Loucy (cell line): ENCODE results near the gene ARHGAP20.

Experiments
- H2AFZ ChIP-seq: fragments of 200-600 bp; sonication (generic); 2 replicates; pipeline ENCODE4 v1.6.0; 2016; ENCODE audit warnings: antibody characterized with exemption, mild to moderate bottlenecking, low read length, moderate library complexity
- H3F3A ChIP-seq: fragments of 200-600 bp; 2 replicates; pipeline ENCODE4 v1.6.0; 2016; ENCODE audit warnings: antibody characterized with exemption, low read depth, mild to moderate bottlenecking
- H3K27me3 ChIP-seq: fragments of 200-600 bp; sonication (generic); 2 replicates; pipeline ENCODE4 v1.6.1; 2014; ENCODE audit warnings: low read length, mild to moderate bottlenecking; ENCODE audit not compliant: insufficient read depth, poor library complexity, severe bottlenecking
- H3K36me3 ChIP-seq: fragments of 200-600 bp; sonication (generic); 2 replicates; pipeline ENCODE4 v1.6.1; 2016; ENCODE audit warnings: low read length; ENCODE audit not compliant: insufficient read depth
- H3K4me1 ChIP-seq: fragments of 200-600 bp; sonication (generic); 2 replicates; pipeline ENCODE4 v1.5.1; 2014; ENCODE audit warnings: low read length, mild to moderate bottlenecking; ENCODE audit not compliant: insufficient read depth, poor library complexity, severe bottlenecking
- H3K4me2 ChIP-seq: fragments of 200-600 bp; sonication (generic); 2 replicates; pipeline ENCODE4 v1.6.0; 2014; ENCODE audit warnings: antibody characterized with exemption, low read length, low read depth, mild to moderate bottlenecking; ENCODE audit not compliant: poor library complexity, severe bottlenecking
- H3K4me3 ChIP-seq: fragments of 200-600 bp; sonication (generic); 2 replicates; pipeline ENCODE4 v1.5.1; 2014; ENCODE audit warnings: low read length, mild to moderate bottlenecking, mixed read lengths; ENCODE audit not compliant: poor library complexity, severe bottlenecking
- H3K79me2 ChIP-seq: fragments of 200-600 bp; sonication (generic); 2 replicates; pipeline ENCODE4 v1.6.1; 2014; ENCODE audit warnings: low read length; ENCODE audit not compliant: insufficient read depth
- H3K9ac ChIP-seq: fragments of 200-600 bp; sonication (generic); 2 replicates; pipeline ENCODE4 v1.6.0; 2014; ENCODE audit warnings: mild to moderate bottlenecking, low read depth, low read length, moderate library complexity; ENCODE audit not compliant: poor library complexity, severe bottlenecking
- H3K9me2 ChIP-seq: fragments of 200-600 bp; sonication (generic); replicated peaks from 2 replicates; pipeline ENCODE4 v1.6.1; 2016; ENCODE audit warnings: low read depth, low read length, mixed read lengths
- H3K9me3 ChIP-seq: fragments of 200-600 bp; sonication (generic); 2 replicates; pipeline ENCODE4 v1.6.1; 2014; ENCODE audit warnings: mild to moderate bottlenecking, antibody characterized with exemption, low read length, low read depth; ENCODE audit not compliant: insufficient read depth
- H4K20me1 ChIP-seq: fragments of 200-600 bp; sonication (generic); 2 replicates; pipeline ENCODE4 v1.6.0; 2014; ENCODE audit warnings: antibody characterized with exemption, low read length, mild to moderate bottlenecking; ENCODE audit not compliant: insufficient read depth, poor library complexity, severe bottlenecking
- CTCF ChIP-seq: fragments of 200-600 bp; sonication (generic); conservative IDR thresholded peaks from 2 replicates; pipeline ENCODE4 v1.5.1; 2014; ENCODE audit warnings: mild to moderate bottlenecking, antibody characterized with exemption, low read length
- EZH2phosphoT487 ChIP-seq: fragments of 200-600 bp; IDR thresholded peaks from 2 replicates; pipeline ENCODE4 v1.6.1; 2018; ENCODE audit warnings: antibody characterized with exemption, mild to moderate bottlenecking, moderate library complexity, borderline replicate concordance

ARHGAP20 gene

GRCh38 chr11:110691926-110692325, 20.3 kb downstream of the ARHGAP20 start:
- Histone ChIP-seq H3K9me3 (no peaks in the 10 kb centered on the region; the same call in 1 of the 2 replicates), H4K20me1 (no peaks in the 10 kb centered on the region), H3K27me3 (no peaks in the 10 kb centered on the region), H3K4me3 (no peak overlapping the region), H3K79me2 (no peaks in the 10 kb centered on the region), H3K4me1 (no peaks in the 10 kb centered on the region), H2AFZ (no peak overlapping the region), H3K4me2 (no peak overlapping the region), H3F3A (no peaks in the 10 kb centered on the region), H3K9ac (no peak overlapping the region), H3K9me2 (no peaks in the 10 kb centered on the region), H3K36me3 (no peaks in the 10 kb centered on the region)
- TF ChIP-seq EZH2phosphoT487 (no peak), CTCF (no peak)

- no peaks in the 10 kb centered on the region for H3K27me3 ChIP-seq
- H3K9me3 ChIP-seq, result no peaks in the 10 kb centered on the region
- no peak for TF ChIP-seq CTCF
- TF ChIP-seq EZH2phosphoT487, result no peak
- no peaks in the 10 kb centered on the region for H3K79me2 ChIP-seq
- H3K4me3 ChIP-seq, result no peak overlapping the region
- no peaks in the 10 kb centered on the region for H3K4me1 ChIP-seq
- H3K9me2 ChIP-seq, result no peaks in the 10 kb centered on the region
- no peaks in the 10 kb centered on the region for H4K20me1 ChIP-seq
- no peaks in the 10 kb centered on the region for H3K36me3 ChIP-seq
- no peak overlapping the region for H3K4me2 ChIP-seq
- no peaks in the 10 kb centered on the region for H3F3A ChIP-seq
- H2AFZ ChIP-seq, result no peak overlapping the region
- H3K9ac ChIP-seq, result no peak overlapping the region
Measured at GRCh38 chr11:110689306-110689705, 22.9 kb downstream of the ARHGAP20 start.

GRCh38 chr11:110679323-110679975, 32.8 kb downstream of the ARHGAP20 start:
- no peak overlapping the region for H2AFZ ChIP-seq
- no peaks in the 10 kb centered on the region for H3K4me1 ChIP-seq
- H3K79me2 ChIP-seq, result no peaks in the 10 kb centered on the region
- no peak overlapping the region for H3K4me3 ChIP-seq
- H3K9ac ChIP-seq, result no peak overlapping the region
- H3F3A ChIP-seq, result no peaks in the 10 kb centered on the region
- no peaks in the 10 kb centered on the region for H3K9me3 ChIP-seq
- no peaks in the 10 kb centered on the region for H3K27me3 ChIP-seq
- no peak overlapping the region for H3K4me2 ChIP-seq
- H3K36me3 ChIP-seq, result no peaks in the 10 kb centered on the region
- no peaks in the 10 kb centered on the region for H4K20me1 ChIP-seq
- no peak for TF ChIP-seq EZH2phosphoT487
- H3K9me2 ChIP-seq, result no peaks in the 10 kb centered on the region

GRCh38 chr11:110675548-110675947, 36.7 kb downstream of the ARHGAP20 start:
- H4K20me1 ChIP-seq, result no peaks in the 10 kb centered on the region
- no peak overlapping the region for H2AFZ ChIP-seq
- H3K9me2 ChIP-seq, result no peaks in the 10 kb centered on the region
- no peaks in the 10 kb centered on the region for H3K9me3 ChIP-seq
- no peaks in the 10 kb centered on the region for H3K36me3 ChIP-seq
- no peaks in the 10 kb centered on the region for H3K4me1 ChIP-seq
- no peaks in the 10 kb centered on the region for H3K79me2 ChIP-seq
- H3K4me2 ChIP-seq, result no peak overlapping the region
- no peaks in the 10 kb centered on the region for H3K27me3 ChIP-seq
- H3K4me3 ChIP-seq, result no peak overlapping the region
- H3F3A ChIP-seq, result no peaks in the 10 kb centered on the region
- TF ChIP-seq CTCF, result no peak
- TF ChIP-seq EZH2phosphoT487, result no peak
- no peak overlapping the region for H3K9ac ChIP-seq
